ENCODE data around the gene COP1.
"Not testable (repeated sequence)": the region's sequence is repeated elsewhere in the genome, so short reads cannot be mapped to it uniquely, and the experiment has no call there.

Gene COP1

GRCh38 chr1:176206961-176207902, at the start of gene COP1:
TSS of gene COP1 (minus strand) at chr1:176207286. CDS start at chr1:176206978, 308 bp downstream.
- DNase-seq (ENCODE audit: low read depth), result peak; percentile 95

- no peak for DNase-seq (ENCODE audit: low read depth)
Measured at GRCh38 chr1:176252191-176252590, 45.1 kb upstream of the COP1 start.

DNA sequence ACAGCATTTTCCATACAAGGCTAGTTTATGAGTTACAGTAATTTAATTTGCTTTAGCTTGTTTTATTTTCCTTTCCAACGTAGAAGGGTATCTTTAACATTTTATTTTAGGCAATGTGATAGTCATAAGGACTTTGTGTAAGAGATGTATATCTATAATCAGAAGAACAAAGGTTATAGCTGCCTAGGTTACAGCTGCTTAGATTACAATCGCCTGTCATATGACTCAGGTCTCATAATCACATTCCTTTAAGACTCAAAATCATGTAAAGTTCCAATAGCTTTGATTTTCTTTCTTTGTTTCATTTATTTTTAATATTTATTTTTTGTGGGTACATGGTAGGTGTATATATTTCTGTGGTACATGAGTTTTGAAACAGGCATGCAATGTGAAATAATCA, 37.8 kb upstream of the COP1 start:
- no peak for DNase-seq (ENCODE audit: low read depth)

GRCh38 chr1:176243746-176244145, 36.7 kb upstream of the COP1 start:
- no peak for DNase-seq (ENCODE audit: low read depth)

DNA sequence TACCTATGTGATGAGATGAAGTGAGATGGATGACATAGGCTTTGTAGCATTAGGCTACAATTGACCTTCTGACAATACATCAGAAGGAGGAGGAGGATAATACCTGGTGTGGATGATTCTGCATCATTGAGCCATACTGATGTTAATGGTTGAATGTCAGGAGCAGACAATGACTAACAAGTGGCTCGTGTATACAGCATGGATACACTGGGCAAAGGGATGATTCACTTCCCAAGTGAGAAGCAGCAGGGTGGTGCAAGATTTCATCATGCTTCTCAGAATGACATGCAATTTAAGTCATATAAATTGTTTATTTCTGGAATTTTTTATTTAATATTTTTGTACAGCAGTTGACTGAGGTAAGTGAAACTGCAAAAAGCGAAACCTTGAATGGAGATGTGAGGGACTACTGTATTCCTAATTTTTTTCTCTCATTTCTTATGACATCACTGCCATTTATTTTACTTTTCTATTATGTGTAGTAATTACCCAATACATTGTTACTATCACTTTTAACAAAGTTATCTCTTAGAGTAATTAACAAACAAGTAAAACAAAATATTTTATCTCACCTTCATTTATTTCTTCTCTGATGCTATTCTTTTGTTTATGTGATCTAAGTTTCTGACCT, 34.4 kb upstream of the COP1 start:
- no peak for DNase-seq (ENCODE audit: low read depth)

DNA sequence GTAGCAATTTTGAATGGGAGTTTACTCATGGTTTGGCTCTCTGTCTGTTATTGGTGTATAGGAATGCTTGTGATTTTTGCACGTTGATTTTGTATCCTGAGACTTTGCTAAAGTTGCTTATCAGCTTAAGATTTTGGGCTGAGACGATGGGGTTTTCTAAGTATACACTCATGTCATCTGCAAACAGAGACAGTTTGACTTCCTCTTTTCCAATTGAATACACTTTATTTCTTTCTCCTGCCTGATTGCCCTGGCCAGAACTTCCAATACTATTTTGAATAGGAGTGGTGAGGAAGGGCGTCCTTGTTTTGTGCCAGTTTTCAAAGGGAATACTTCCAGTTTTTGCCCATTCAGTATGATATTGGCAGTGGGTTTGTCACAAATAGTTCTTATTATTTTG, 26.6 kb upstream of the COP1 start:
- DNase-seq (ENCODE audit: low read depth), result not testable (repeated sequence)

GRCh38 chr1:176227579-176227978, 20.5 kb upstream of the COP1 start:
- no peak for DNase-seq (ENCODE audit: low read depth)

- no peak for DNase-seq (ENCODE audit: low read depth)
Measured at GRCh38 chr1:176225911-176226310, 18.8 kb upstream of the COP1 start.

GRCh38 chr1:176225479-176225875, 18.4 kb upstream of the COP1 start:
- no peak for DNase-seq (ENCODE audit: low read depth)

GRCh38 chr1:176222196-176222595, 15.1 kb upstream of the COP1 start:
- no peak for DNase-seq (ENCODE audit: low read depth)

DNA sequence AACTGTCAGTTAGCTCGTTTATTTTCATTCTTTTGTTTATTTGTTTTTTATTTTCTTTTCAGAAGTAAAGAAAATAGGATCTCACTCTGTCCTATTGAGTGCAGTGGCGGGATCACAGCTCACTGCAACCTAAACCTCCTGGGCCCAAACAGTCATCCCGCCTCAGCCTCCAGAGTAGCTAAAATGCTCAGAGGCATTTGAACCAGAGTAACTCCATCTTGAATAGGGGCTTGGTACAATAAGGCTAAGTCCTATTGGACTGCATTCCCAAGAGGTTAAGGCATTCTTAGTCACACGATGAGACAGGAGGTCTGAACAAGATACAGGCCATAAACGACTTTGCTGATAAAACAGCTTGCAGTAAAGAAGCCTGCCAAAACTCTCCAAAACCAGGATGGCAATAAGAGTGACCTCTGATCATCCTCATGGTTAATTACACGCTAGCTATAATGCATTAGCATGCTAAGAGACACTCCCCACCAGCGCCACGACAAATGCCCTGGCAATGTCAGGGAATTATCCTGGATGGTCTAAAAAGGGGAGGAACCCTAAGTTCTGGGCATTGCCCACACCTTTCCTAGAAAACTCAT, 13.1 kb upstream of the COP1 start:
- no peak for DNase-seq (ENCODE audit: low read depth)

DNA sequence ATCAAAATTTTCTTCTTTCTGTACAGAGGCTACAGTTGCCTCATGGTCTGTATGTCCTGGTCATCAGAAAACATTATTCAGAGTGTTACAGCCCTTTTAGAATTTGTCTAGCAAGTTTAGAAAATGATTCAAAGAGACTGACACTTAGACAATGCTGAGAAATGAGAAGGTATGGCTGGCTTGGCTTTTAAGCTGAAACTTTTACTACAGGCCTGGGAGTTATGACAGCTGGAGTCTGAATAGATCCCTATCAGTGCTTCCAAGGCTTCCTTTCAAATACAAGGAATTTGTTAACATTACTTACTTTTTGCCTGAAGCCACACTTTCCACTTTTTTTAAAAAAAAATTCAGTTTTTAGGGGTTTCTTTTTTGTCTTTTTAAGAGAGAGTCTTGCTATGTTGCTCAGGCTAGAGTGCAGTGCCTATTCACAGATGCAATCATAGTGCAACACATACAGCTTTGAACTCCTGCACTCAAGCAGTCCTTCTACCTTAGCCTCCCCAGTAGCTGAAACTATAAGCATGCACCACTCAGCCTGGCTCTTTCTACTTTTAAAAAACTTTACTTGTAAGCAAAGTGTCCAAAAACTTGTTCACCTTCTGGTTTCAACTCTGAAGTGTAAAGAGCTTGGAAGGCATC, 10.5 kb upstream of the COP1 start:
- no peak for DNase-seq (ENCODE audit: low read depth)

DNA sequence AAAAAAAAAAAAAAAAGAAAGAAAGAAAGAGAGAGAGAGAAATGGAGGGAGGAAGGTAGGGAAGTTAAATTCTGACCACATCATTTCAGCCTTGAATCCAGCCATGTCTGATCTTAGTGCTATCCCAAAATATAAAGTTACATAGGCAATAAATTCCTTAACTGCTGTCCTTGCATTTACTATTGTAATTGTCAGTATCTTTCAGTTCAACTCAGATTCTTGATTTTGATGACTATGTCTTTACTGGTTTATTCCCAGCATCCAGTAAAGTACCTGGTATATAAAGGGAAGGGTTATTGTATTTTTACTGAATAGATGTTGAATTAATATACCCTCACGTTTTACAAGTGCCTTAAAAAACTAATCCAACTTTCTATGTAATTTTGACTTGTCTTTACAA, 8.9 kb upstream of the COP1 start:
- DNase-seq (ENCODE audit: low read depth), result no peak

DNA sequence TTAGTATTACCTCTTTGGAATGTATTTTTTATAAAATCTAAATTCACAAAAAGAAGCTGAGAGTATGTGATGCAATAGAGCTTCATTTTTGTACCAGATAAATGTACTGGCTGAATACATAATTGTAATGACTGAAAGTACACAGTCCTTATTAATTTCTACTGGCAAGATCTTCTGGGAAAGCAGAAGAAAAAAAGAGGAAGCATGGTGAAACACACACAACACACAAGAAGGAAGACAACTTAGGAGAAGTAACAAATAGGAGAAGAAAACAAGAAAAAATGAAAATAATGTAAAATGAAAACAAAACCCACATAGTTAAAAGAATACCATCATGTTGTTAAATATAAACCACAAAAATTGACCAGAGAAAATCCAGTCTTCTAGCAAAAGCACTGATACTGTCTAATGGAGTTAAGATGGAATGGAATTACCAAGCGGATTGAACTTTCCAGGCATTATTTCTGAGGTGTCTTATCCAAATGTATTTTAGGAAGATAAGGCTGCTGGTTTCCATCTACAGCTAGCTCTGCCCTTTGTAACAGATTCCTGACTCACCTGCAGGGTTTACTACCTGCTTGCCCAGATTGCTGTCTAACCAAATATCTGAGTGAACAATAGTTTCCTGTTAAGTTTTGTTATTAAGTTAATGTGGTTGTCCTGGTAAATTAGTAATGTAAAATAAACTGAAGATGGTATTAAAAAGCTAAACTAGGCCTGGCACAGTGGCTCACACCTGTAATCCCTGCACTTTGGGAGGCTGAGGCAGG, 4.5 kb upstream of the COP1 start:
- DNase-seq (ENCODE audit: low read depth), result no peak

DNA sequence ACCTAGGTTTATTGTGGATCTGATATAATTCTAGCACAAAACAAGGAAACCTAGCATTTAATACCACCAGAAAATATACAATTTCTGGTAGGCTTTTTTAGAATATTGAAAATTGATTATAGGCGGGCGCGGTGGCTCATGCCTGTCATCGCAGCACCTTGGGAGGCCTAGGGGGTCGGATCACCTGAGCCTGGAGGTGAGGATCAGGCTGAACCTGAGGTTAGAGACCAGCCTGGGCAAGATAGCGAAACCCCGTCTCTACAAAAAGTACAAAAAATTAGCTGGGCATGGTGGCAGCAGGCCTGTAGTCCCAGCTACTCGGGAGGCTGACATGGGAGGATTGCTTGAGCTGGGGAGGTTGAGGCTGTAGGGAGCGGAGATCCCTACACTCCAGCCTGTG, 948 bp upstream of the COP1 start:
- no peak for DNase-seq (ENCODE audit: low read depth)

DNA sequence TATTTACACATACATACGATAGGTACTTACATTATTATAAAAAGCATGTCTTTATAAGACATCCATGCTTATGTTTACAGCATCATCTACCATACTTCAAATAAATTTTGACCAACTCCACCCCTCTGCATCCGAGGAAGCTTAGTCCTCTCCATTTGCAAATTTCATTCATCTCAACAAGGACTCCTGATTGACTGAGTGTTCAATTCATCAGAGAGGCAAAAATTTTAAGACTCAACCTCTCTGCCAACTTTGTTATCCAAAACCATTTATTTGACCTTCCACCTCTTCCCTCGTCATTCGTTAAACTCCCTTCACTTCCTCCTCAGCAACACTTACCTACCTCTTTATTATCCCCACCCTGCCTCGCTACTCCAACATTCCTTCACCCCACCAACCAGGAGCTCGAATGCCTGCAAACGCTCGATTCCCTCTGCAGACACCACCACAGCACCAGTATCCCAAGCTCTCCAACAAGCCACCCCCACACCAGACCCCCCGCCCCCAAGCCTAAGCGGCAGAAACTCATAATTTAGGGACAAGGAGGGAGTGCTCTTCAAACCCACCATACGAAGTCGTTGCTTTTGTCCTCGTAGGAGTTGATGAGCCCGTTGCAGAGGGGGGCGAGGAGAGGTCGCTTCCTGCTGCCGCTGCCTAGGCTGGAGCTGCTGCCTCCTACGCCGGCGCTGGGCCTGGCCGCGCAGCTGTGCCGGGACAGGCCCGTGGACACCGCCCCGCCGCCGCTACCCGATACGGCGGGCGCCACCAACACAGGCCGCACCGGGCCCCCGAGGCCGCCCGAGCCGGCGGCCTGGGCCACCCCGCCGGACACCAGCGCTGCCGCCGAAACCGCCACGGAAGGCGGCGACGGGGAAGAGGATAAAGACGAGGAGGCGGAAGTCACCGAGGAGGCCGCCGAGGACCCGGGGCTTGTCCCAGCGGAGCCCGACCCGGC, 803 bp downstream of the COP1 start:
- peak; percentile 22 for DNase-seq (ENCODE audit: low read depth)

GRCh38 chr1:176205332-176205914, 1.7 kb downstream of the COP1 start:
- DNase-seq (ENCODE audit: low read depth), result no peak

DNA sequence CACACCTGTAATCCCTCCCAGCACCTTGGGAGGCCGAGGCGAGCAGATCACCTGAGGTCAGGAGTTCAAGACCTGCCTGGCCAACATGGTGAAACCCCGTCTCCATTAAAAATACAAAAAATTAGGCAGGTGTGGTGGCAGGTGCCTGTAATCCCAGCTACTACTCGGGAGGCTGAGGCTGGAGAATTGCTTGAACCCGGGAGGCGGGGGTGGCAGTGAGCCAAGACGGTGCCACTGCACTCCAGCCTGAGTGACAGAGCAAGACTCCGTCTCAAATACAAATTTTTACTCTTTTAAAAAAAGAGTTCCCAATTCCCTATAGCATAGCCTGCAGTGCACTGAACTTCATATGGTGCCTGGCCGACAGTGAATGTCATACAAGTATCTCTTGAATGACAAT, 2.4 kb downstream of the COP1 start:
- DNase-seq (ENCODE audit: low read depth), result not testable (repeated sequence)

DNA sequence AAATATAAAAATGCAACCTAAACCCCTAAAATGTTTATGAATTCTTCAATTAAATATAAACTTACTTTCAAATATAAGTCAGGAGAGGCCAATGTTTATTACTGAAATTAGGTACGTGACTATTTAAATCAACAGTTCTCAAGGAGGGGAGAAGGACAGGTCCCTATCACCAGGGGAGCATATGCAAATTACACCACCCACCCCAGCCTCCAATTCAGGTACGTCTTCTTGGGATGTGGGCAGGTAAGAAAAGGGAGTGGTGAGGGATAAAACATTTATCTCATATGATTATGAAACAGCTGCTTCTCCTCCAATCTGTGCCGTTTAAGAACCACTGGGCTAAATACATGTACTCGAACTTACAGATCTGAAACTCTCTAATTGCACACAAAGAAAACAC, 3.4 kb downstream of the COP1 start:
- no peak for DNase-seq (ENCODE audit: low read depth)

- no peak for DNase-seq (ENCODE audit: low read depth)
Measured at GRCh38 chr1:176201568-176201967, 5.5 kb downstream of the COP1 start.

Data from activated T-cell treated with anti-CD3 and anti-CD28 coated beads for 1 hour (primary cell).